GM23248 (cell line): ENCODE results near the gene DPH1. TPM values are rescaled to one million over a fixed set of nuclear protein-coding genes. Genes with fewer than 3 reads are reported as not detected.

Experiments
- DNase-seq: peaks from one replicate; pipeline ENCODE4 v3.0.0-alpha.2; 2015
- H2AFZ ChIP-seq: fragments of 200-600 bp; sonication (generic); 2 replicates; pipeline ENCODE4 v1.6.1; 2016; ENCODE audit warnings: antibody characterized with exemption
- H3F3A ChIP-seq: fragments of 200-600 bp; sonication (generic); 2 replicates; pipeline ENCODE4 v1.6.1; 2016; ENCODE audit warnings: mild to moderate bottlenecking, antibody characterized with exemption, mixed run types; ENCODE audit not compliant: insufficient read depth
- H3K27ac ChIP-seq: fragments of 200-600 bp; sonication (generic); 2 replicates; pipeline ENCODE4 v1.5.1; 2016; ENCODE audit warnings: mild to moderate bottlenecking
- H3K27me3 ChIP-seq: fragments of 200-600 bp; sonication (generic); replicated peaks from 2 replicates; pipeline ENCODE4 v1.6.1; 2016; ENCODE audit warnings: mild to moderate bottlenecking; ENCODE audit not compliant: insufficient read depth
- H3K36me3 ChIP-seq: fragments of 200-600 bp; sonication (generic); 2 replicates; pipeline ENCODE4 v1.6.1; 2016; ENCODE audit warnings: low read depth, mild to moderate bottlenecking
- H3K4me1 ChIP-seq: fragments of 200-600 bp; sonication (generic); 2 replicates; pipeline ENCODE4 v1.6.1; 2016; ENCODE audit warnings: mild to moderate bottlenecking; ENCODE audit not compliant: insufficient read depth
- H3K4me2 ChIP-seq: fragments of 200-600 bp; sonication (generic); one replicate; pipeline ENCODE4 v1.6.1; 2016; ENCODE audit warnings: mild to moderate bottlenecking; ENCODE audit not compliant: unreplicated experiment
- H3K4me3 ChIP-seq: fragments of 200-600 bp; sonication (generic); 2 replicates; pipeline ENCODE4 v1.5.1; 2016; ENCODE audit warnings: mild to moderate bottlenecking
- H3K79me2 ChIP-seq: fragments of 200-600 bp; sonication (generic); 2 replicates; pipeline ENCODE4 v1.6.1; 2016; ENCODE audit warnings: mild to moderate bottlenecking; ENCODE audit not compliant: insufficient read depth
- H3K9ac ChIP-seq: fragments of 200-600 bp; sonication (generic); 2 replicates; pipeline ENCODE4 v1.6.1; 2016; ENCODE audit warnings: mild to moderate bottlenecking
- H3K9me2 ChIP-seq: fragments of 200-600 bp; sonication (generic); 2 replicates; pipeline ENCODE4 v1.6.1; 2016; ENCODE audit warnings: mixed run types, mild to moderate bottlenecking, moderate library complexity; ENCODE audit not compliant: insufficient read depth
- H3K9me3 ChIP-seq: fragments of 200-600 bp; sonication (generic); one replicate; pipeline ENCODE4 v1.6.1; 2017; ENCODE audit warnings: low read depth
- H4K20me1 ChIP-seq: fragments of 200-600 bp; sonication (generic); 2 replicates; pipeline ENCODE4 v1.6.0; 2016; ENCODE audit not compliant: insufficient read depth
- EZH2 ChIP-seq: fragments of 200-600 bp; sonication (generic); IDR thresholded peaks from 2 replicates; pipeline ENCODE4 v1.6.1; 2018; ENCODE audit warnings: antibody characterized with exemption, mild to moderate bottlenecking; ENCODE audit not compliant: insufficient read depth, poor library complexity, severe bottlenecking
- EZH2phosphoT487 ChIP-seq: fragments of 200-600 bp; sonication (generic); IDR thresholded peaks from 2 replicates; pipeline ENCODE4 v1.6.1; 2018; ENCODE audit warnings: antibody characterized with exemption, moderate library complexity, mild to moderate bottlenecking, low read depth; ENCODE audit not compliant: insufficient read depth
- WGBS, 2 experiments: methylation state at CpG; one replicate each; pipeline ENCODE4 v1.1.6; 2015 to 2017; ENCODE audit warnings: low lambda C conversion rate in 2 of 2, low coverage in 1 of 2; ENCODE audit errors: missing lambda C conversion rate in 2 of 2; 5-methylcytosine and 5-hydroxymethylcytosine counted together
- in situ Hi-C: fragments of 300-500 bp; cut with MboI; formaldehyde crosslinking; loops from 2 replicates; pipeline ENCODE4 v1.15.0; 2020
- polyA plus RNA-seq: library from polyadenylated mRNA; unstranded; fragments of >200 nt; fragmentation: Nextera tagmentation; extraction: Ambion mirVana; gene quantifications from 2 replicates; pipeline ENCODE4 v1.2.1, GENCODE V29; 2016
- total RNA-seq: library from RNA; depleted of rRNA; stranded (reverse); fragments of >200 nt; shearing (Covaris generic); gene quantifications from 2 replicates; pipeline ENCODE4 v1.2.3, GENCODE V29; 2014

The DPH1 gene
- total and polyA plus RNA-seq, 2 experiments from 2014 or later, result 41.2 to 58.1 TPM

DNA sequence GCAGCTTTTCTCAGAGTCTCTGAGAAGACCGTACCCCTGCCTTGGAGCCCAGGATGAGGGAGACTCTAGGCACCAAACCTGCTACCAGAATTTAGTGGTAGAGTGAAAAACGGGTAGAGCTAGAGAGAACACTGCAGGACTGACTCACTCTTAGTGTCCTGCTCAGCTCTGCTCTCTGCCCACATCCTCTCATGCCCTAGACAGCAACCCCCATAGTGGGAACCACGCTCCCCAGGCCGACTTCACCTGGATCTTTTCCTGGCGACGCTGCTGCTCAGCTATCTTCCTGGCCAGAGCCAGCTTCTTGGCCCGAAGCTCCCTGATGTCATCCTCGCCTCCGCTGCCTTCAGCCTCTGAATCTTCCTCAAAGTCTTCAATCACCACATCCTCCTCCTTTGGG lies 51.6 kb downstream of the DPH1 start:
- WGBS, 2 experiments, result 6 to 14% methylated on average over 9 of the region's 9 CpGs
- peak; percentile 89 for DNase-seq
- peak overlapping the region; percentile 86 for H3K27ac ChIP-seq
- H3K36me3 ChIP-seq, result peaks cover 6% of the 10 kb centered on the region; the same call in 1 of the 2 replicates
- in situ Hi-C loops, result loop anchor here (10.0 kb wide), 1 partner anchor 153 kb away; no protein-coding TSS in a partner anchor
- no peak overlapping the region for H3K4me3 ChIP-seq
- H3K79me2 ChIP-seq, result no peaks in the 10 kb centered on the region
- peaks cover 52% of the 10 kb centered on the region for H3K4me1 ChIP-seq
- peaks cover 40% of the 10 kb centered on the region for H3F3A ChIP-seq
- no peaks in the 10 kb centered on the region for H3K27me3 ChIP-seq
- TF ChIP-seq EZH2phosphoT487 (no peak), EZH2 (no peak)
- H3K4me2 ChIP-seq, result peak overlapping the region; percentile 38
- H2AFZ ChIP-seq, result no peak overlapping the region
- H3K9ac ChIP-seq, result peak overlapping the region; percentile 68
- H3K9me3 ChIP-seq, result no peaks in the 10 kb centered on the region
- no peaks in the 10 kb centered on the region for H4K20me1 ChIP-seq
- no peaks in the 10 kb centered on the region for H3K9me2 ChIP-seq

DNA sequence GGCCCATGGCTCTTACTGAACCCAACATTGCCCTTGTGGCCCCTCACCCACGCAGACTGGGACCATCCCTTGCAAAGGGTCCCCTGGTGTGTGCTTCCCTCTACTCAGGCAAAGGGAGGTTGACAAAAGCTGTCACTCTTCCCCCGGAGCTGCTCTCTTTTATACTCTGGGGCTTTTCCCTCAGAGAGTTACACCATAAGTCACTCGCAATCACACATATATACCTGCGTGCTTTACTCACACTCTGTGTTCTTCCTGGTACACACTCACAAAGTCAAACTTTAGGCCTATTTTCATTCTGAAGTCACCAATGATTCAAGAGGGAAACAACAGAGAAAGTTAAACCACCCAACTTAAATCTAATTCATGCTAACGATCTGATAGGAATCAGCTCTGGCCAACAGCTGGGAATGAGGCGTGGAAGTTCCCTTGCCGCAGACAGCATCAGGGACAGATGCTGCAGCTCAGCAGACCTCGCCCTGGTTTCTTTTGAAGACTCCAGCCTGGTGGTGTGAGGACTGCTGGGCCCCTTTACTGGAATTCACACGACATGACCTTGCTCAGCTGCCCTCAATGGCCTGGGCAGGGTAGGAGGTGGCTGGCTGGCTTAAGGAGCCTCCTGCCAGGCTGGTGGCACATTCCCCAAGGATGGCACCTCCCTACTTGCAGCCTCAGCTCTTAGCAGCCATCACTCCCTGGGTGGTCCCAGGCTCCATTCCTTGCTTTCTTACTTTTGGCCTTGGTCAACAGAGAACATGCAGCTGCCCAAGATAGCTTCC lies 52.2 kb downstream of the DPH1 start:
- TF ChIP-seq EZH2 (no peak), EZH2phosphoT487 (no peak)
- H3K27ac ChIP-seq, result peak overlapping the region; percentile 86
- DNase-seq, result peak; percentile 60
- no peaks in the 10 kb centered on the region for H3K9me2 ChIP-seq
- no peak overlapping the region for H2AFZ ChIP-seq
- H3K36me3 ChIP-seq, result peaks cover 6% of the 10 kb centered on the region; the same call in 1 of the 2 replicates
- H4K20me1 ChIP-seq, result no peaks in the 10 kb centered on the region
- in situ Hi-C loops, result loop anchor here (10.0 kb wide), 1 partner anchor 153 kb away; no protein-coding TSS in a partner anchor
- no peak overlapping the region for H3K4me3 ChIP-seq
- peak overlapping the region; percentile 68 for H3K9ac ChIP-seq
- H3F3A ChIP-seq, result peaks cover 40% of the 10 kb centered on the region
- H3K4me1 ChIP-seq, result peaks cover 52% of the 10 kb centered on the region
- no peaks in the 10 kb centered on the region for H3K9me3 ChIP-seq
- WGBS, 2 experiments, result 46 to 48% methylated on average over 9 of the region's 9 CpGs
- H3K4me2 ChIP-seq, result peak overlapping the region; percentile 38
- H3K79me2 ChIP-seq, result no peaks in the 10 kb centered on the region
- no peaks in the 10 kb centered on the region for H3K27me3 ChIP-seq

DNA sequence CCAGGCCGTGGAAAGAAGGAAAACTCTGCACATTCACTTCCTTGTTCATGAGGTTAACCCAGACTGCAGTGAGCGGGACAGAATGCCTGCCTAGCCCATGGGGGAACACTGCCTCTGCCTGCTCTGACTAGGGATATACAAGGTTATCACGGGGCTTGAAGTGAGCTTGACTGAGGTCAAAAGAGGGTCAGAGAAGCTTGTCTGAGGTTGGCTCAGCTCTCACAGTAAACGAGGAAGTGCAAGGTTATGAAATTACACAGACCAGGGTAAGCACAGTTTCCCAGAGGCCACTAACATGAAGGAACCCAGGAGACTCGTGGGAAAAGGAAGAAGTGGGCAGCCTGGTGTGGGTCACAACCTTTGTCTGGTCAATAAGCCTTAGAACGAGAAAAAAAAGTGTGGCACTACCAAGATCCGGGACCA lies 53.7 kb downstream of the DPH1 start:
- no peak for TF ChIP-seq EZH2phosphoT487
- no peak for TF ChIP-seq EZH2
- Histone ChIP-seq H3K27ac (peak overlapping the region; percentile 96), H3K9me2 (no peaks in the 10 kb centered on the region), H3K9me3 (no peaks in the 10 kb centered on the region), H3K4me3 (no peak overlapping the region), H3K79me2 (no peaks in the 10 kb centered on the region), H2AFZ (no peak overlapping the region), H4K20me1 (no peaks in the 10 kb centered on the region), H3K4me1 (peaks cover 55% of the 10 kb centered on the region), H3F3A (peaks cover 46% of the 10 kb centered on the region), H3K27me3 (no peaks in the 10 kb centered on the region), H3K4me2 (no peak overlapping the region), H3K36me3 (peaks cover 1% of the 10 kb centered on the region; the same call in 1 of the 2 replicates), H3K9ac (peak overlapping the region; percentile 81)
- no peak for DNase-seq
- WGBS, 2 experiments, result 48 to 52% methylated on average over 7 of the region's 7 CpGs
- in situ Hi-C loops, result loop anchor here (10.0 kb wide), 1 partner anchor 151 kb away; no protein-coding TSS in a partner anchor

DNA sequence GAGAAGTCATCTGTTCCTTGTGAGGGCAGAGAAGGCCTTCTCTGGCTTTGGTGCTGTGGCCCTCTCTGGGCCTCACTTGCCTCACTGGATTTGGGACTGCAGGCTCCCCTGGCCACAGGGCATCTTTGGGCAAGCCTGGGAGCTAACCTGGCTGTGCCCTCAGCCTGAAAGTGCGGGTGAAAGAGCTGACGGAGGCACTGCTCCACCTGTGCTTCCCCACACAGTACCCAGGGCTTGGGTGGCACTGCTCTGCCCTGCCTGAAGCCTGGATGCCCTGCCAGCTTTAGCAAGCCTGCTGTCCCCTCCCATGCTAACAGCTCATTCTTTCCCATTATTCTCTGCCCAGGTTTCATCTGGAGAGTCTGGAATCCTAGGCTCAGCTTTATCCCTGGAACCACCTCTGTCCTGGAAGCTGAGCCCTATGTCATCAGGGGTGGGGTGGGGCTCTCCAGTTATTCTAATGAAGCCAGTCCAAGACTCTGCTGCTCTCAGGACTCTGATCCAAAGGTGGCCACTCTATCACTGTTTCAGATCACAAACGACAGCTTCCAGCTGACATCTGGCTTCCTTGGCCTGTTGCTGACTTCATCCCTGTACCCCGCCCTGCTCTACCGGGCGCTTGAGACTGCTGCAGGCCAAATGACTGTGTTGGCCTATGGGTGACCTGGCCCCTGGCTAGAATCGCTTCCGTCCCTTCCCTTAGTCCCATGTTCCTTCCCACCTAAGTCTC lies 54.2 kb downstream of the DPH1 start:
- Histone ChIP-seq H3K9ac (peak overlapping the region; percentile 81), H2AFZ (no peak overlapping the region), H3K27ac (peak overlapping the region; percentile 96), H3K4me1 (peaks cover 61% of the 10 kb centered on the region), H3F3A (peaks cover 48% of the 10 kb centered on the region), H3K9me3 (no peaks in the 10 kb centered on the region), H3K4me2 (peak overlapping the region; percentile 46), H3K27me3 (no peaks in the 10 kb centered on the region), H3K36me3 (no peaks in the 10 kb centered on the region), H3K4me3 (0 out of 2 replicates have a peak overlapping the region, but pooled peaks have one; percentile 1), H3K79me2 (no peaks in the 10 kb centered on the region), H4K20me1 (no peaks in the 10 kb centered on the region), H3K9me2 (no peaks in the 10 kb centered on the region)
- TF ChIP-seq EZH2 (no peak), EZH2phosphoT487 (no peak)
- in situ Hi-C loops, result loop anchor here (10.0 kb wide), 1 partner anchor 151 kb away; no protein-coding TSS in a partner anchor
- peak; percentile 92 for DNase-seq
- 15 to 21% methylated on average over 8 of the region's 8 CpGs for WGBS, 2 experiments
